Ovary (tissue), 9 donors: Measurements from ENCODE around the gene DNAH17. TPM values are rescaled to one million over a fixed set of nuclear protein-coding genes. Genes with fewer than 3 reads are reported as not detected.

Experiments used
- DNase-seq, 5 donors: peaks; one replicate each; pipeline ENCODE4 v3.0.0-alpha.2; 2019 to 2020
- H3K27ac ChIP-seq, 2 donors: fragments of 200-600 bp; one replicate each; pipeline versions ENCODE4 v1.5.1 to v1.8.0; 2019 to 2022
- H3K27me3 ChIP-seq: fragments of 200-600 bp; one replicate; pipeline ENCODE4 v1.8.0; 2022
- H3K36me3 ChIP-seq: fragments of 200-600 bp; sonication (generic); one replicate; pipeline ENCODE4 v1.5.1; 2019
- H3K4me1 ChIP-seq: one replicate; pipeline ENCODE4 v1.8.1; 2013; ENCODE audit warnings: mild to moderate bottlenecking, moderate library complexity; ENCODE audit not compliant: insufficient read depth
- H3K4me3 ChIP-seq: fragments of 200-600 bp; sonication (generic); one replicate; pipeline ENCODE4 v1.5.1; 2017
- H3K9me3 ChIP-seq, 2 donors: fragments of 200-600 bp in 1 of 2; sonication (generic) in 1 of 2; one replicate each; pipeline versions ENCODE4 v1.5.1 to v1.8.1; 2013 to 2019; ENCODE audit warnings: mild to moderate bottlenecking in 1 of 2, moderate library complexity in 1 of 2
- EP300 ChIP-seq: sonication (generic); formaldehyde crosslinking; IDR thresholded peaks from one replicate; pipeline ENCODE4 v1.6.1; 2017; ENCODE audit warnings: antibody characterized with exemption
- POLR2A ChIP-seq: fragments of 450-650 bp; IDR thresholded peaks from one replicate; pipeline ENCODE4 v1.6.1; 2017; ENCODE audit warnings: antibody characterized with exemption, mild to moderate bottlenecking, moderate library complexity
- WGBS, 3 donors: extraction: QIAGEN DNeasy Blood & Tissue Kit in 1 of 3; methylation state at CpG; one replicate each; pipeline versions ENCODE4 v1.1.5 to v1.1.7; 2013 to 2017; 5-methylcytosine and 5-hydroxymethylcytosine counted together
- intact Hi-C, 4 donors: fragments of 100-400 bp; cut with DNase I; formaldehyde crosslinking; loops; one replicate each; pipeline versions ENCODE4 v1.11.0 to v1.15.1; 2022 to 2023
- polyA plus RNA-seq, 2 donors: library from polyadenylated mRNA; stranded (reverse); fragments of 200-250 nt in 1 of 2; fragments of 350-450 nt in 1 of 2; fragmentation: Illumina TruSeq in 1 of 2; extraction: RNeasy Lipid Tissue Mini Kit (QIAGEN cat#74804) in 1 of 2; gene quantifications; one replicate each; pipeline ENCODE4 v1.2.3, GENCODE V29; 2013 to 2014
- total RNA-seq, 7 donors: library from RNA; depleted of rRNA in 2 of 7; stranded (reverse); fragments of >200 nt in 2 of 7; fragmentation: NEBNext Ultra II Directional in 3 of 7; extraction: Animal tissue kit (Norgen Biotek cat#: 25700) in 3 of 7; gene quantifications; one replicate each; pipeline versions ENCODE4 v1.1.0 to v1.2.4, GENCODE V29; 2016 to 2023
- TF ChIP-seq, protein P1 (sequence below), 3 donors: fragments of 450-650 bp in 2 of 3; fragments of 200-600 bp in 1 of 3; IDR thresholded peaks; one replicate each; pipeline versions ENCODE4 v1.5.1 to v1.8.0; 2016 to 2022; ENCODE audit warnings: antibody characterized with exemption in 3 of 3, mild to moderate bottlenecking in 1 of 3
- donor health status: DM: no; HTN: no; CAD: no; lungs with moderate emphysema.
- donor health status: DM: no; HTN: no; CAD: no.
- donor health status: Bipolar disorder and iron deficiency.
- donor health status: DM: yes; HTN: yes; CAD: no.
- donor health status: DM: no; HTN: no; CAD: no.
- donor health status: DM: yes; HTN: yes; CAD: no.

Gene DNAH17
- total and polyA plus RNA-seq, 9 donors, result 0.07 to 0.25 (median 0.12) TPM; not detected in 6

DNA sequence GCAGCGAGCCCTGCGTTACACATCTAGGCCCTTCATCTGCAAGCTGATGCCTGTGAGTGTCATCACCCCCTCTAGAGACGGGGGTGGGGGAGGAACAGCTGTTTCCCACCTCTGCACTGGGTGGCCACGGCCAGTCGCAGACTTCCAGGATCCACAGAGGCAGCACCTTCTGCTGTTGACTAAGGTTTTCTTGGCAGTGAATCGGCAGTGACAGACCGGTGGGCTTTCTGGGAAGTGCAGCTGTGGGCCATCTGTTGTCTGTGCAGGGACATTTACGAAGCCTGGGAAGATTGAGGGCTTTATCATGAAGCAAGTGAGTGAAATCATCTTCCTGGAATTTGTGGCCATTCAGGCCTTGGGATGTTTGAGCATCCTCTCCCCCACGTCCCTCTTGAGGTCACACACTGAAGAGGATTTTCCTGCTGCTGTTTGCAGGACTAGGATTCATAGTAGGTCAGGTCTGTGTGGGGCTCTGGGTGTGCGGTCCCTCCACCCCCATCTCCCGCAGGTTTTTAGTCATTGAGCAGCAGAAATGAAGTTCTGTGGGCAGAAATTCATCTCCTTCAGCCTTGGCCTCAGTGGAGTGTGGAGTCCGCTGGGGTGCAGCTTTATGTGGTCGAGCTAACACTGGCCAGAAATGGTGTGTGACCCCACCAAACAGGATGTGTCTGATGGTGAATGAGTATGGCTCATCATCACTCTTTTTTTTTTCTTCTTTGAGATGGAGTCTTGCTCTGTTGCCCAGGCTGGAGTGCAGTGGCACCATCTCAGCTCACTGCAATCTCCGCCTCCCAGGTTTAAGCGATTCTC lies 186.8 kb downstream of the DNAH17 start:
- 29 to 30% (median 29%) methylated on average over 15 of the region's 15 CpGs for WGBS, 3 donors
- no peak for TF ChIP-seq EP300
- TF ChIP-seq, protein P1, sequence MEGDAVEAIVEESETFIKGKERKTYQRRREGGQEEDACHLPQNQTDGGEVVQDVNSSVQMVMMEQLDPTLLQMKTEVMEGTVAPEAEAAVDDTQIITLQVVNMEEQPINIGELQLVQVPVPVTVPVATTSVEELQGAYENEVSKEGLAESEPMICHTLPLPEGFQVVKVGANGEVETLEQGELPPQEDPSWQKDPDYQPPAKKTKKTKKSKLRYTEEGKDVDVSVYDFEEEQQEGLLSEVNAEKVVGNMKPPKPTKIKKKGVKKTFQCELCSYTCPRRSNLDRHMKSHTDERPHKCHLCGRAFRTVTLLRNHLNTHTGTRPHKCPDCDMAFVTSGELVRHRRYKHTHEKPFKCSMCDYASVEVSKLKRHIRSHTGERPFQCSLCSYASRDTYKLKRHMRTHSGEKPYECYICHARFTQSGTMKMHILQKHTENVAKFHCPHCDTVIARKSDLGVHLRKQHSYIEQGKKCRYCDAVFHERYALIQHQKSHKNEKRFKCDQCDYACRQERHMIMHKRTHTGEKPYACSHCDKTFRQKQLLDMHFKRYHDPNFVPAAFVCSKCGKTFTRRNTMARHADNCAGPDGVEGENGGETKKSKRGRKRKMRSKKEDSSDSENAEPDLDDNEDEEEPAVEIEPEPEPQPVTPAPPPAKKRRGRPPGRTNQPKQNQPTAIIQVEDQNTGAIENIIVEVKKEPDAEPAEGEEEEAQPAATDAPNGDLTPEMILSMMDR (IDR thresholded peaks at IDR 0.05), result no peak
- TF ChIP-seq POLR2A, result no peak
- DNase-seq, result no peak
- peaks cover 3% of the 10 kb centered on the region for H3K4me1 ChIP-seq
- H3K27ac ChIP-seq, result no peak overlapping the region
- no peaks in the 10 kb centered on the region for H3K27me3 ChIP-seq
- no peaks in the 10 kb centered on the region for H3K9me3 ChIP-seq
- H3K36me3 ChIP-seq, result no peaks in the 10 kb centered on the region
- H3K4me3 ChIP-seq, result no peak overlapping the region
- intact Hi-C loops, result no loop called here

DNA sequence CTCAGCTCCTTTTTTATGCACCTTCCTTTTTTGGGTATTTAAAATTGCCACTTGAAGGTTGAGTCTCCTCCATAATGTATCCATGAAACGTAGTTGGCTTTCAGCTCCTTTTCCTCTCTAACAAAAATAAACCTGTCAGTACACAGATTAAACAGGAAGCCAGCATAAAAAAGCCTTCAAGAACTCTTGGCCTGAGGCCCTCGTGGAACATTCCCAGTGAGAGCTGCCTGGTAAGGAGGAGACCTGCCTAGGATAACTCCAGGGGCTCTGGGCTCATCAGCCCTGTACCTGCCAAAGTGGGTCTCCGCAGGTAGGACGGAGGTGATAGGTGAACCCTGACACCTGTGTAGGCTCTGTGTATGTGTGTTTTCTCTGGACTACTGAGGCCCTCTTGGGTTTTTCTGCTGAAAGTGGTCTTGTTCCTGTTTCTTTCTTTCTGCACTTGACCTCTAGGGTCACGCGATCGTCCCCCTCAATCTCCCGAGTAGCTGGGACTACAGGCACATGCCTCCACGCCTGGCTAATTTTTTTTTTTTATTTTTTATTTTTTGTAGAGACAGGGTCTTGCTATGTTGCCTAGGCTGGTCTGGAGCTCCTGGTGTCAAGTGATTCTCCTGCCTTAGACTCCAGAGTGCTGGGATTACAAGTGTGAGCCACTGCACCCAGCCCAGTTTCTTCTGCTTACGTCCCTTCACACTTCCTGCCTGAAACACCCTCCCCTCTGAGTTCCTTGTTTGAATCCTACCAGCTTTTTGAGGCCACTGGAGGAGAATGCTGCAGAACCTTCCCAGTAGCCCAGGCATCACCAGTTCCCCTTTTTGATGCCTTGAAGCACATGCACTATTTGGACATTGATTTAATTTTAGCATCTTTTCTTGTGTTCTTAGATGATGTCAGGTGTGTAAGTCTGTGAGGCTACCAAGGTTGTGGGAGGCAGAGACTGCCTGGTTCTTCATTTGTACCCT lies 188.9 kb downstream of the DNAH17 start:
- Histone ChIP-seq H3K4me1 (peaks cover 7% of the 10 kb centered on the region), H3K36me3 (no peaks in the 10 kb centered on the region), H3K27me3 (no peaks in the 10 kb centered on the region), H3K27ac (no peak overlapping the region), H3K4me3 (no peak overlapping the region), H3K9me3 (no peaks in the 10 kb centered on the region)
- TF ChIP-seq, protein P1 (IDR thresholded peaks at IDR 0.05), result no peak
- intact Hi-C loops, result no loop called here
- peak in 1 of 5 donors; percentile 52 for DNase-seq
- whole genome bisulfite sequencing, 3 donors, result 39 to 60% (median 53%) methylated on average over 10 of the region's 10 CpGs

DNA sequence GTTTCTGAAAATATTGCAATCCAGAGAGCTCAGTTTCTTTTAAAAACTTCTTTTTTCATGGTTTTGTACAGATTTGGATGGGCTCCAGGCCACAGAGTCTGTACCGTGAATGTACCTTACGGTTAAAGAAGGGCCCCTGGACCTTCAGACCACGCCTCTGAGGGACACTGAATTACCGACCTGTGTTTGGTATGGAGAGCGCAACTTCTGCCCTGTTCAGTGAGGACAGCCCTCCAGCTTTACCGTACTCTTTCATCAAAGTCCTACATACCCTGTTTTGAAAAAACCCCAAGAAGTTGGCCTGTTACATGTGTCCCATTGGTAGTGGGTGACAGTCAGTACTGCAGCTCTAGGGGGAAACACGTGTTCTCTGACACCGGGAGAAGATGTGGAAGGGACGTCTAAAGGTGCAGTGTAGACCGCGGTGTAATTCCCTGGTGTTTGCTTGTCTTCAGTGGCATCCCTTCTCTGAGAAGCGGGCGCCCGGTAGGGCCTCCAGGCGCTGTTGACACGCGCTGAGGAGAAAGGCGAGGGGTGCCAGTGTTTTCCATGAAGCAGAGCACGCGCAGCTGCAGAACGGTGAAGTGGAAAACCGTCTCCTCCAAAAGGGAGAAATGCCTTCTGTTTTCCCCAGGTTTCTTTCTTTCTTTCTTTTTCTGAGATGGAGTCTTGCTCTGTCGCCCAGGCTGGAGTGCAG lies 192.6 kb downstream of the DNAH17 start:
- no peak for DNase-seq
- H3K36me3 ChIP-seq, result no peaks in the 10 kb centered on the region
- TF ChIP-seq EP300 (no peak), POLR2A (no peak)
- TF ChIP-seq, protein P1 (IDR thresholded peaks at IDR 0.05), result no peak
- intact Hi-C loops, result loop anchor here in 1 of 4 donors (5.0 kb wide), 1 partner anchor 33 kb away; no protein-coding TSS in a partner anchor
- H3K9me3 ChIP-seq, result no peaks in the 10 kb centered on the region
- H3K4me3 ChIP-seq, result no peak overlapping the region
- H3K27ac ChIP-seq, result peak overlapping the region in 1 of 2 donors; percentile 25
- H3K27me3 ChIP-seq, result no peaks in the 10 kb centered on the region
- H3K4me1 ChIP-seq, result peaks cover 5% of the 10 kb centered on the region
- 83 to 91% (median 86%) methylated on average over 23 of the region's 23 CpGs for WGBS, 3 donors
